WTC11 (cell line): Measurements from ENCODE around the gene RC3H1. TPM values are rescaled to one million over a fixed set of nuclear protein-coding genes. Genes with fewer than 3 reads are reported as not detected.
"Not testable (repeated sequence)": the region's sequence is repeated elsewhere in the genome, so short reads cannot be mapped to it uniquely, and the experiment has no call there.

ENCODE experiments used
- ATAC-seq: fragments of 200-7000 bp; cut with Tn5 transposase; 2 replicates; pipeline ENCODE4 v1.10.0; 2021; ENCODE audit warnings: mild to moderate bottlenecking, moderate library complexity
- CTCF ChIA-PET: fragments of 300-600 bp; sonication (Branson Sonifier 250); formaldehyde crosslinking; loops from one replicate; lab custom pipeline; 2021; ENCODE audit warnings: antibody characterized with exemption; lab: Charles Lee
- POLR2A ChIA-PET: fragments of 350-600 bp; sonication (Branson Sonifier 250); formaldehyde crosslinking; loops from one replicate; lab custom pipeline; 2021; ENCODE audit warnings: antibody characterized with exemption; lab: Charles Lee
- DNase-seq: peaks from one replicate; pipeline ENCODE4 v3.0.0; 2021; ENCODE audit warnings: low spot score
- H3K27ac Mint-ChIP-seq: 2 replicates; pipeline ENCODE4 v1.8.0; 2021; ENCODE audit warnings: mixed read lengths
- H3K27me3 Mint-ChIP-seq: 2 replicates; pipeline ENCODE4 v1.8.0; 2021; ENCODE audit warnings: low read depth, mild to moderate bottlenecking, moderate library complexity, mixed read lengths
- H3K36me3 Mint-ChIP-seq: 2 replicates; pipeline ENCODE4 v1.8.0; 2021; ENCODE audit warnings: mixed read lengths
- H3K4me1 Mint-ChIP-seq: 2 replicates; pipeline ENCODE4 v1.8.0; 2022; ENCODE audit warnings: mixed read lengths
- H3K4me3 Mint-ChIP-seq: 2 replicates; pipeline ENCODE4 v1.8.0; 2021; ENCODE audit warnings: mild to moderate bottlenecking, moderate library complexity, mixed read lengths
- H3K9me3 Mint-ChIP-seq: 2 replicates; pipeline ENCODE4 v1.8.0; 2021; ENCODE audit warnings: mixed read lengths
- E2F1 ChIP-seq: sonication (generic); formaldehyde crosslinking; IDR thresholded peaks from 2 replicates; pipeline ENCODE4 v1.8.0; 2022; ENCODE audit warnings: mild to moderate bottlenecking, missing genetic modification reagents
- GABPB1 ChIP-seq: sonication (generic); formaldehyde crosslinking; IDR thresholded peaks from 2 replicates; pipeline ENCODE4 v1.8.1; 2023; ENCODE audit warnings: mild to moderate bottlenecking, missing genetic modification reagents
- IRF2 ChIP-seq: sonication (generic); formaldehyde crosslinking; IDR thresholded peaks from 2 replicates; pipeline ENCODE4 v1.8.0; 2022; ENCODE audit warnings: low read depth, missing genetic modification reagents, borderline replicate concordance
- JAZF1 ChIP-seq: fragments of 250-450 bp; sonication (Bioruptor Pico); IDR thresholded peaks from 2 replicates; pipeline ENCODE4 v1.9.0; 2021; ENCODE audit warnings: moderate library complexity, mild to moderate bottlenecking, inconsistent platforms
- NFATC4 ChIP-seq: fragments of 250-450 bp; sonication (Bioruptor Pico); IDR thresholded peaks from 2 replicates; pipeline ENCODE4 v1.9.0; 2021; ENCODE audit warnings: mild to moderate bottlenecking
- NFE2L1 ChIP-seq: sonication (generic); formaldehyde crosslinking; IDR thresholded peaks from 2 replicates; pipeline ENCODE4 v1.8.1; 2023; ENCODE audit warnings: missing genetic modification reagents
- NR2C2 ChIP-seq: sonication (generic); formaldehyde crosslinking; IDR thresholded peaks from 2 replicates; pipeline ENCODE4 v1.8.0; 2022; ENCODE audit warnings: mild to moderate bottlenecking, missing genetic modification reagents
- NR3C1 ChIP-seq: sonication (generic); formaldehyde crosslinking; conservative IDR thresholded peaks from 2 replicates; pipeline ENCODE4 v1.8.1; 2023; ENCODE audit warnings: low read depth, mild to moderate bottlenecking, missing genetic modification reagents
- PRDM15 ChIP-seq: sonication (generic); formaldehyde crosslinking; IDR thresholded peaks from 2 replicates; pipeline ENCODE4 v1.8.0; 2022; ENCODE audit warnings: missing genetic modification reagents
- TEAD1 ChIP-seq: sonication (generic); formaldehyde crosslinking; IDR thresholded peaks from 2 replicates; pipeline ENCODE4 v1.8.0; 2022; ENCODE audit warnings: mild to moderate bottlenecking, missing genetic modification reagents
- ZNF121 ChIP-seq: sonication (generic); formaldehyde crosslinking; IDR thresholded peaks from 2 replicates; pipeline ENCODE4 v1.8.0; 2023; ENCODE audit warnings: missing genetic modification reagents
- ZNF219 ChIP-seq: sonication (generic); formaldehyde crosslinking; IDR thresholded peaks from 2 replicates; pipeline ENCODE4 v1.8.0; 2023; ENCODE audit warnings: missing genetic modification reagents, mild to moderate bottlenecking, borderline replicate concordance
- ZNF317 ChIP-seq: sonication (generic); formaldehyde crosslinking; IDR thresholded peaks from 2 replicates; pipeline ENCODE4 v1.8.1; 2023; ENCODE audit warnings: low read depth, mild to moderate bottlenecking, moderate library complexity, missing genetic modification reagents, borderline replicate concordance
- total RNA-seq: library from RNA; stranded (reverse); gene quantifications from 3 replicates; pipeline ENCODE4 v1.2.3, GENCODE V29; 2021
- TF ChIP-seq, protein P1 (sequence below): sonication (generic); formaldehyde crosslinking; IDR thresholded peaks from 2 replicates; pipeline ENCODE4 v1.8.1; 2023; ENCODE audit warnings: mild to moderate bottlenecking, missing genetic modification reagents, borderline replicate concordance

The RC3H1 gene
- total RNA-seq, 1 experiment from 2014 or later, result 25.4 TPM

- peaks cover 3% of the 10 kb centered on the region for H3K9me3 Mint-ChIP-seq
- DNase-seq, result no peak
- H3K4me3 Mint-ChIP-seq, result no peak overlapping the region
- no peaks in the 10 kb centered on the region for H3K27me3 Mint-ChIP-seq
- peak overlapping the region; percentile 63; the same call in 1 of the 2 replicates for H3K27ac Mint-ChIP-seq
- CTCF ChIA-PET, result no interaction called here
- TF ChIP-seq, protein P1, sequence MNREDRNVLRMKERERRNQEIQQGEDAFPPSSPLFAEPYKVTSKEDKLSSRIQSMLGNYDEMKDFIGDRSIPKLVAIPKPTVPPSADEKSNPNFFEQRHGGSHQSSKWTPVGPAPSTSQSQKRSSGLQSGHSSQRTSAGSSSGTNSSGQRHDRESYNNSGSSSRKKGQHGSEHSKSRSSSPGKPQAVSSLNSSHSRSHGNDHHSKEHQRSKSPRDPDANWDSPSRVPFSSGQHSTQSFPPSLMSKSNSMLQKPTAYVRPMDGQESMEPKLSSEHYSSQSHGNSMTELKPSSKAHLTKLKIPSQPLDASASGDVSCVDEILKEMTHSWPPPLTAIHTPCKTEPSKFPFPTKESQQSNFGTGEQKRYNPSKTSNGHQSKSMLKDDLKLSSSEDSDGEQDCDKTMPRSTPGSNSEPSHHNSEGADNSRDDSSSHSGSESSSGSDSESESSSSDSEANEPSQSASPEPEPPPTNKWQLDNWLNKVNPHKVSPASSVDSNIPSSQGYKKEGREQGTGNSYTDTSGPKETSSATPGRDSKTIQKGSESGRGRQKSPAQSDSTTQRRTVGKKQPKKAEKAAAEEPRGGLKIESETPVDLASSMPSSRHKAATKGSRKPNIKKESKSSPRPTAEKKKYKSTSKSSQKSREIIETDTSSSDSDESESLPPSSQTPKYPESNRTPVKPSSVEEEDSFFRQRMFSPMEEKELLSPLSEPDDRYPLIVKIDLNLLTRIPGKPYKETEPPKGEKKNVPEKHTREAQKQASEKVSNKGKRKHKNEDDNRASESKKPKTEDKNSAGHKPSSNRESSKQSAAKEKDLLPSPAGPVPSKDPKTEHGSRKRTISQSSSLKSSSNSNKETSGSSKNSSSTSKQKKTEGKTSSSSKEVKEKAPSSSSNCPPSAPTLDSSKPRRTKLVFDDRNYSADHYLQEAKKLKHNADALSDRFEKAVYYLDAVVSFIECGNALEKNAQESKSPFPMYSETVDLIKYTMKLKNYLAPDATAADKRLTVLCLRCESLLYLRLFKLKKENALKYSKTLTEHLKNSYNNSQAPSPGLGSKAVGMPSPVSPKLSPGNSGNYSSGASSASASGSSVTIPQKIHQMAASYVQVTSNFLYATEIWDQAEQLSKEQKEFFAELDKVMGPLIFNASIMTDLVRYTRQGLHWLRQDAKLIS, result no peak
- TF ChIP-seq NFATC4 (CRISPR knock-in tag), result no peak
- no peak for TF ChIP-seq JAZF1 (CRISPR knock-in tag)
- no peak for TF ChIP-seq ZNF317 (CRISPR knock-in tag)
- TF ChIP-seq NR3C1 (CRISPR knock-in tag), result no peak
- no peak for TF ChIP-seq E2F1 (CRISPR knock-in tag)
- TF ChIP-seq ZNF219 (CRISPR knock-in tag), result no peak
- no peak for TF ChIP-seq GABPB1 (CRISPR knock-in tag)
- no peak for TF ChIP-seq PRDM15
- no peak for TF ChIP-seq NR2C2 (CRISPR knock-in tag)
- no peak for TF ChIP-seq TEAD1 (CRISPR knock-in tag)
- no peak for TF ChIP-seq IRF2 (CRISPR knock-in tag)
- no peak for TF ChIP-seq NFE2L1
- POLR2A ChIA-PET, result no interaction called here
- ATAC-seq, result peak; percentile 79
- peaks cover 23% of the 10 kb centered on the region for H3K36me3 Mint-ChIP-seq
- peaks cover 11% of the 10 kb centered on the region for H3K4me1 Mint-ChIP-seq
Observed at GRCh38 chr1:173934440-173934839, 87.7 kb downstream of the RC3H1 start.

GRCh38 chr1:173930541-173930940 is 91.6 kb downstream of the RC3H1 start:
- not testable (repeated sequence) for H3K27ac Mint-ChIP-seq, H3K4me3 Mint-ChIP-seq, ATAC-seq, H3K9me3 Mint-ChIP-seq, H3K27me3 Mint-ChIP-seq
- CTCF ChIA-PET, result interaction anchor here (0.7 kb wide), 1 partner anchor 288 kb away, joined by 3 read pairs; no protein-coding TSS in a partner anchor
- H3K4me1 Mint-ChIP-seq, result peaks cover 10% of the 10 kb centered on the region
- H3K36me3 Mint-ChIP-seq, result peaks cover 12% of the 10 kb centered on the region
- peak; percentile 24; the same call in 1 of the 2 replicates for TF ChIP-seq ZNF121 (CRISPR knock-in tag)
- TF ChIP-seq, all 79 proteins: peak for 1; not testable (repeated sequence) for 78
- not testable (repeated sequence) for DNase-seq
- POLR2A ChIA-PET, result interaction anchor here (0.7 kb wide), 1 partner anchor 11 kb away, joined by 5 read pairs; no protein-coding TSS in a partner anchor
